Measurements from ENCODE around the gene HOXC12. TPM values are rescaled to one million over a fixed set of nuclear protein-coding genes. Genes with fewer than 3 reads are reported as not detected.
A peak's percentile ranks its signal among the peaks of the same experiment; 100 is the strongest.

The HOXC12 gene
- total and polyA plus RNA-seq, 7 experiments from 2014 or later: not detected

DNA sequence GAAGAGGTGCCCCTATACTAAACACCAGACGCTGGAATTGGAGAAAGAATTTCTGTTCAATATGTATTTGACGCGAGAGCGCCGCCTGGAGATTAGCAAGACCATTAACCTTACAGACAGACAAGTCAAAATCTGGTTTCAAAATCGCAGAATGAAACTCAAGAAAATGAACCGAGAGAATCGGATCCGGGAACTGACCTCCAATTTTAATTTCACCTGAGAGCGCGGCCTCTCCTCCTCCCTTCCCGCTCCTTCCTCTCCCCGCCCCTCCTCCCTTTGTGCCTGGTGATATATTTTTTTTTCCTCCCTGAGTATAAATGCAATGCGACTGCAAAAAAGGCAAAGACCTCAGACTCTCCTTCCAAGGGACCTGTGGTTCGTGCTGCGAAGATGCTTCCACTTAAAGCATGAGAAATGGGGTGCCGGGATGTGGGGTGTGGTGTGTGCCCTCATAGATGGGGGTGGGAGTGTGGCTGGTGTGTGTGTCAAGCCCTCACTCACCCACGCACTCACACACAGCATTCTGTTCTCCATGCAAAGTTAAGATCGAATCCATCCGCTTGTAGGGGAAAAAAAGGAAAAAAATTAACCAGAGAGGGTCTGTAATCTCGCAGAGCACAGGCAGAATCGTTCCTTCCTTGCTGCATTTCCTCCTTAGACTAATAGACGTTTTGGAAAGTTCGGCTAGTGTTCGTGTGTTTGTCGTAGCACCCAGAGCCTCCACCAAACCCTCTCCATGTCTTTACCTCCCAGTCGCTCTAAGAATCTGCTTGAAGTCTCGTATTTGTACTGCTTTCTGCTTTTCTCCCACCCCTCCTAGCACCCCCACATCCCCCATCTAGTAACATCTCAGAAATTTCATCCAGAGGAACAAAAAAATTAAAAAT is 34.8 kb downstream of the HOXC12 start:
- Mint-ChIP-seq H3K4me1 (peaks cover 32 to 56% (median 52%) of the 10 kb centered on the region in 7 donors), H3K36me3 (peaks cover 0 to 6% (median 0%) of the 10 kb centered on the region in 5 donors), H3K27ac (peak overlapping the region in 1 of 9 donors; percentile 13), H3K4me3 (peak overlapping the region; percentile 22 to 75 (median 59)), H3K9me3 (peaks cover 0 to 14% (median 0%) of the 10 kb centered on the region in 11 donors), H3K27me3 (peaks cover 88 to 97% (median 93%) of the 10 kb centered on the region in 5 donors)
- H3K27me3 ChIP-seq (ENCODE audit: control insufficient read depth in 2 of 2, insufficient read depth in 2 of 2, low read length in 2 of 2): peaks cover 72 to 87% of the 10 kb centered on the region in 2 donors
- no peaks in the 10 kb centered on the region for H3K36me3 ChIP-seq (ENCODE audit: control insufficient read depth in 2 of 3, insufficient read depth in 3 of 3, low read length in 3 of 3)
- POLR2A ChIA-PET: interaction anchor here (0.8 to 1.6 kb wide), 2 partner anchors 10 to 27 kb away, joined by 3 to 4 read pairs; partner anchors contain the start of gene HOXC9
- CTCF ChIA-PET: interaction anchor here (1.1 kb wide), 1 partner anchor 17 kb away, joined by 3 read pairs; no protein-coding TSS in a partner anchor
- peaks cover 20 to 23% of the 10 kb centered on the region in 2 donors for H3K4me1 ChIP-seq (ENCODE audit: control insufficient read depth in 2 of 2, insufficient read depth in 2 of 2, low read length in 2 of 2)
- DNase-seq (peak in 1 of 9 donors; percentile 40), ATAC-seq (no peak)
- no peak overlapping the region for H3K4me3 ChIP-seq (ENCODE audit: low read length)
- intact Hi-C loops (cut with micrococcal nuclease): loop anchor here in 1 of 2 donors (2.0 to 5.0 kb wide), 3 partner anchors 37 to 199 kb away; partner anchors contain the start of genes HOXC12 and HOXC6
- H3K9me3 ChIP-seq (ENCODE audit: control insufficient read depth in 2 of 3, low read length in 3 of 3): no peaks in the 10 kb centered on the region
- H3K27ac ChIP-seq (ENCODE audit: low read depth, low read length): no peak overlapping the region

DNA sequence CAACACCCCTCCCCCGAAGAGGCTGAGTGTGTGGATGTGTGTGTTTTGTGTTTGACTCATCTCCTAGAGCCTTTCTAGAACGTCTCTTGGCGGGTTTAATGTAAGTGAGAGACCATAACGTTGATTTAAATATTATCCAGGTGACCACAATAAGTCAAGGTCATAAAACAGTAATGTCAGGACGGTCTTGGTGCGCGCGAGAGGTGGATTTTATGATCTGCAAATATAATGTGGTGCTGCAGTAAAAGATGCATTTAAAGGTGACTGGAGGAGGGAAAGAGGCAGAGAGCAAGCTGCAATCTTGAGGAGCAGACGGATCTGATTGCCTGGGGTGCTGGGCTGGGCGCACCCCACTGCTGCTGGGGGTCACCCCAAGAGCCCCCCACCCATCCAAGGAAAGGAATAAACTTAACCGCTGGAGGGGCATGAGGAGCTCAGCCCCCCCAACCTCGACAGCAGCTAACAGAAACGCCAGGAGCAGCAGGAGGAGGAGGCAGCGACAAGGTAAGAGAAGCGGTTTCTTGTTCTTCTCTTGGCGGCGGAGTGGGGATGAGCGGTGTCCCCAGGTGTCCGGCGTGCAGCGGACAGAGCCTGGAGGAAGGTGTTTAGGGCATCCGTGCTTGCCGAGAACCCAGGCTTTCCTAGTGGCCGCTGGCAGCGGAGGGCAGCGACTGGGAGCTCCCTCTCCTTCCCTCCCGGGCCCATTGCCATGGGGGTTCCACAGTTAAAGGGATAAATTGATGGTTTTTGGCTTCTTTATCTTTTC is 35.8 kb downstream of the HOXC12 start:
- Mint-ChIP-seq H3K36me3 (peaks cover 0 to 6% (median 0%) of the 10 kb centered on the region in 5 donors), H3K9me3 (peaks cover 0 to 14% (median 0%) of the 10 kb centered on the region in 11 donors), H3K4me3 (peak overlapping the region in 1 of 10 donors; percentile 1), H3K27me3 (peaks cover 88 to 97% (median 93%) of the 10 kb centered on the region in 5 donors), H3K4me1 (peaks cover 31 to 58% (median 52%) of the 10 kb centered on the region in 7 donors), H3K27ac (peak overlapping the region in 1 of 9 donors; percentile 46)
- Histone ChIP-seq H3K9me3 (ENCODE audit: control insufficient read depth in 2 of 3, low read length in 3 of 3) (no peaks in the 10 kb centered on the region), H3K4me3 (ENCODE audit: low read length) (no peak overlapping the region), H3K27me3 (ENCODE audit: control insufficient read depth in 2 of 2, insufficient read depth in 2 of 2, low read length in 2 of 2) (peaks cover 65 to 89% of the 10 kb centered on the region in 2 donors), H3K4me1 (ENCODE audit: control insufficient read depth in 2 of 2, insufficient read depth in 2 of 2, low read length in 2 of 2) (peaks cover 15 to 26% of the 10 kb centered on the region in 2 donors), H3K36me3 (ENCODE audit: control insufficient read depth in 2 of 3, insufficient read depth in 3 of 3, low read length in 3 of 3) (no peaks in the 10 kb centered on the region), H3K27ac (ENCODE audit: low read depth, low read length) (no peak overlapping the region)
- POLR2A ChIA-PET: interaction anchor here (1.6 kb wide), 1 partner anchor 26 kb away, joined by 4 read pairs; no protein-coding TSS in a partner anchor
- CTCF ChIA-PET: interaction anchor here (0.6 to 1.1 kb wide), 2 partner anchors 18 to 27 kb away, joined by 3 read pairs; no protein-coding TSS in a partner anchor
- DNase-seq (no peak), ATAC-seq (no peak)
- intact Hi-C loops (cut with micrococcal nuclease): no loop called here

DNA sequence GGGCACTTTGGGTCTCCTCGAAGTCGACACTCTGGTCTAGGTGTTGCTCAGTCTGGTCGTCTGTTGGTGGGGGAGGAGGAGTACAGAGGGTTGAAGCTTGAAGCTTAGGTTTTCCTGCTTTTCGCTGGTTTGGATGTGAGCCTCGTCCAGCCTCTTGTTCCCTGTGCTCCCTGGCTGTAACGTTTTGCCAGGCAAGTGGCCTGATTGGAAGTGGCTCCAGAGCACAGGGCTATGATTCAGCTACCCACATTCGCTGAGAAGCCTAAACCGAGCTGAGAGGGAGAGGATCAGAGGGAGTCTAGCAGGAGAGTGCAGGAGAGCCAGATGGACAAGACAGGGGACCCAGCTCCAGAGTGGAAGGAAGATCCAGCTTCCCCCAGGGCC is 36.4 kb downstream of the HOXC12 start:
- ATAC-seq (no peak), DNase-seq (no peak)
- no peak overlapping the region for H3K27ac Mint-ChIP-seq
- H3K4me1 Mint-ChIP-seq: peaks cover 33 to 61% (median 49%) of the 10 kb centered on the region in 7 donors
- H3K9me3 Mint-ChIP-seq: peaks cover 0 to 14% (median 0%) of the 10 kb centered on the region in 11 donors
- peaks cover 90 to 99% (median 94%) of the 10 kb centered on the region in 5 donors for H3K27me3 Mint-ChIP-seq
- H3K4me3 Mint-ChIP-seq: no peak overlapping the region
- POLR2A ChIA-PET: interaction anchor here (1.6 kb wide), 1 partner anchor 25 kb away, joined by 4 read pairs; no protein-coding TSS in a partner anchor
- Histone ChIP-seq H3K9me3 (ENCODE audit: control insufficient read depth in 2 of 3, low read length in 3 of 3) (no peaks in the 10 kb centered on the region), H3K4me3 (ENCODE audit: low read length) (no peak overlapping the region), H3K36me3 (ENCODE audit: control insufficient read depth in 2 of 3, insufficient read depth in 3 of 3, low read length in 3 of 3) (no peaks in the 10 kb centered on the region), H3K4me1 (ENCODE audit: control insufficient read depth in 2 of 2, insufficient read depth in 2 of 2, low read length in 2 of 2) (peaks cover 11 to 23% of the 10 kb centered on the region in 2 donors), H3K27me3 (ENCODE audit: control insufficient read depth in 2 of 2, insufficient read depth in 2 of 2, low read length in 2 of 2) (peaks cover 65 to 89% of the 10 kb centered on the region in 2 donors), H3K27ac (ENCODE audit: low read depth, low read length) (no peak overlapping the region)
- CTCF ChIA-PET: interaction anchor here (0.6 kb wide), 1 partner anchor 26 kb away, joined by 3 read pairs; no protein-coding TSS in a partner anchor
- intact Hi-C loops (cut with micrococcal nuclease): no loop called here
- peaks cover 0 to 6% (median 0%) of the 10 kb centered on the region in 5 donors for H3K36me3 Mint-ChIP-seq

DNA sequence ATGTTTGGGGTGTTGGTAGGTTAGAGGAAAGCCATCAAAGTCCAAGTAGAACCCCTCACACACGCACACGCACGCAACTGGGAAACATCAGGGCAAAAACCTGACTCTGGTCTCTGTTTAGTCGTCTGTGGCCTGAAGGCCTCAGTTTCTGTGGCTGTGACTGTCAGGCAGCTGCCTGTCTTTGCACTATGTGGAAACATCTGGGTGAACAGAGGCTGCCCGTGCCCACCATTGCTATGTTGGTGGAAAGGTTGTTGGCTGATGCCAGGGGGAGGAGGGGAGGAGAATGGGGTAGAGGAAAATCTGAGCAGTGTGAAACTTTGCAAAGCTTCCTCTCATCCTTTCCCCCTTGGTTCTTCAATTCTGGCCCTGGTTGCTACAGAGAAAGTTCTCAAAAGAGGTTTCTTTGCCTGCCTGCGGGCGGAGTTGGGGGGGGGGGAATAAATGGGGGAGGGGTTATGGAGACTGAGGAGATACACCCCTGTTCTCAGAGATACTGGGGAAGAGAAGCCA is 37.7 kb downstream of the HOXC12 start:
- Histone ChIP-seq H3K27me3 (ENCODE audit: control insufficient read depth in 2 of 2, insufficient read depth in 2 of 2, low read length in 2 of 2) (peaks cover 60 to 91% of the 10 kb centered on the region in 2 donors), H3K9me3 (ENCODE audit: control insufficient read depth in 2 of 3, low read length in 3 of 3) (no peaks in the 10 kb centered on the region), H3K27ac (ENCODE audit: low read depth, low read length) (no peak overlapping the region), H3K4me3 (ENCODE audit: low read length) (no peak overlapping the region), H3K4me1 (ENCODE audit: control insufficient read depth in 2 of 2, insufficient read depth in 2 of 2, low read length in 2 of 2) (peaks cover 23 to 27% of the 10 kb centered on the region in 2 donors), H3K36me3 (ENCODE audit: control insufficient read depth in 2 of 3, insufficient read depth in 3 of 3, low read length in 3 of 3) (no peaks in the 10 kb centered on the region)
- POLR2A ChIA-PET: interaction anchor here (0.5 kb wide), 1 partner anchor 25 kb away, joined by 3 read pairs; no protein-coding TSS in a partner anchor
- Mint-ChIP-seq H3K4me1 (peaks cover 34 to 62% (median 46%) of the 10 kb centered on the region in 7 donors), H3K27me3 (peaks cover 89 to 98% (median 92%) of the 10 kb centered on the region in 5 donors), H3K27ac (no peak overlapping the region), H3K9me3 (peaks cover 0 to 8% (median 0%) of the 10 kb centered on the region in 11 donors), H3K4me3 (peak overlapping the region in 1 of 10 donors; percentile 27), H3K36me3 (peaks cover 0 to 6% (median 0%) of the 10 kb centered on the region in 5 donors)
- intact Hi-C loops (cut with micrococcal nuclease): no loop called here
- DNase-seq: no peak
- CTCF ChIA-PET: interaction anchor here (1.1 kb wide), 1 partner anchor 8 kb away, joined by 3 read pairs; the partner anchor contains the start of gene HOXC9
- ATAC-seq: no peak

DNA sequence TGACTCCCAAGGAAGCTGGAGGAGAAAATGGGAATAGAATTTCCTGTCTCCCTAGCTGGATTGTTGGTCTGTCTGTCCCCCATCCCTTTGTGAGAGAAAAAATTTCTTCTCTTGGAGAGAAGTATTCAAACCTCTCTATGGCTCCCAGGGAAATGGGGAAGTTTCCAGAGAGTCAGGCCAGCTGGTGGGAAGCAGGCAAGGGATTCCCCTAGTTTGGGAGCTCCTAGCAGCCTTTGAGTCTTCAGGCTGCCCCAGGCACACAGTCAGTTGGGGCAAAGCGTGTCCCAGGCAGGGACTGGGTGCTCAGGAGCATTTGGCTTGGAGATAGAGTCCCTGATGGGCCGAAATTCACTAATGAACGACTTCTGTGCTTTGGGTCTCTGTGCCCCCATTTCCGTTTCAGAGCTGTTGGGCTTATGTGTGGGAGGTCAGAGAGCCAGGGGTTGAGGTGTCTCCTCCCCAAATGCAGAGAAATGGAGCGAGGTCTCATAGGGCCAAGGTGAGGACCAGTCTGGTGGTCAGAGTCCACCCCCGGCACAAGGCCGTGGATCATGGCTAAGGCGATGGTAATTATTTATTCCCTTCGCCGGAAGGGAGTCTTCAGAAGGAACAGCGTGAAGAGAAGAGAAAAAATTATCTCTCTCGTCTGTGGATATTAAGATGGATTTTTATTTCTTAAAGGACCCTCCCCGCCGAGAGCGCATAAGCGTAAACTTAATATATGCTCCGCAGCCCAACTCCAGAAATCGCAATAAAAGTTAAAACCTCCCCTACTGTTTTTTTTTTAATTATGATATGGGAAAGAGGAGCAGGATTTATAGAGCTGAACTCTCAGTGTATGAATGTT is 38.7 kb downstream of the HOXC12 start:
- Histone ChIP-seq H3K27ac (ENCODE audit: low read depth, low read length) (no peak overlapping the region), H3K4me3 (ENCODE audit: low read length) (no peak overlapping the region), H3K27me3 (ENCODE audit: control insufficient read depth in 2 of 2, insufficient read depth in 2 of 2, low read length in 2 of 2) (peaks cover 54 to 91% of the 10 kb centered on the region in 2 donors), H3K36me3 (ENCODE audit: control insufficient read depth in 2 of 3, insufficient read depth in 3 of 3, low read length in 3 of 3) (no peaks in the 10 kb centered on the region), H3K9me3 (ENCODE audit: control insufficient read depth in 2 of 3, low read length in 3 of 3) (no peaks in the 10 kb centered on the region), H3K4me1 (ENCODE audit: control insufficient read depth in 2 of 2, insufficient read depth in 2 of 2, low read length in 2 of 2) (peaks cover 23 to 27% of the 10 kb centered on the region in 2 donors)
- H3K27me3 Mint-ChIP-seq: peaks cover 89 to 98% (median 92%) of the 10 kb centered on the region in 5 donors
- POLR2A ChIA-PET: no interaction called here
- ATAC-seq: no peak
- CTCF ChIA-PET: no interaction called here
- H3K4me3 Mint-ChIP-seq: peak overlapping the region; percentile 4 to 87 (median 62)
- H3K36me3 Mint-ChIP-seq: peaks cover 0 to 6% (median 0%) of the 10 kb centered on the region in 5 donors
- peaks cover 33 to 65% (median 46%) of the 10 kb centered on the region in 7 donors for H3K4me1 Mint-ChIP-seq
- peak overlapping the region in 5 of 9 donors; percentile 27 to 75 (median 50) for H3K27ac Mint-ChIP-seq
- no peak for DNase-seq
- intact Hi-C loops (cut with micrococcal nuclease): loop anchor here in 1 of 2 donors (1.0 kb wide), 1 partner anchor 14 kb away; no protein-coding TSS in a partner anchor
- peaks cover 0 to 8% (median 0%) of the 10 kb centered on the region in 11 donors for H3K9me3 Mint-ChIP-seq

Measured in naive thymus-derived CD4-positive, alpha-beta T cell (primary cell).